HL-60 (cell line): Measurements from ENCODE around the gene AKT1S1.
A peak's percentile ranks its signal among the peaks of the same experiment; 100 is the strongest.

Experiments
- DNase-seq, 2 experiments: peaks; one replicate each; pipeline ENCODE4 v3.0.0-alpha.2; 2010 to 2020; ENCODE audit warnings: low read depth in 1 of 2, low spot score in 1 of 2
- H3K27ac ChIP-seq: fragments of 250-450 bp; sonication (Bioruptor Pico); replicated peaks from 2 replicates; pipeline ENCODE4 v1.5.1; 2020; ENCODE audit warnings: mild to moderate bottlenecking, moderate library complexity
- H3K27me3 ChIP-seq: fragments of 250-450 bp; sonication (Bioruptor Pico); 2 replicates; pipeline ENCODE4 v1.5.1; 2021; ENCODE audit warnings: mild to moderate bottlenecking, moderate library complexity; ENCODE audit not compliant: insufficient read depth, poor library complexity, severe bottlenecking
- H3K4me3 ChIP-seq: replicated peaks from 2 replicates; pipeline ENCODE4 v1.5.1; 2011; ENCODE audit warnings: mild to moderate bottlenecking, control low read depth, low read length; ENCODE audit not compliant: insufficient read depth
- GABPA ChIP-seq: IDR thresholded peaks from 2 replicates; pipeline ENCODE4 v1.6.1; 2012; ENCODE audit warnings: low read depth
- POLR2AphosphoS5 ChIP-seq: IDR thresholded peaks from 2 replicates; pipeline ENCODE4 v1.6.1; 2012; ENCODE audit warnings: low read depth
- SPI1 ChIP-seq: IDR thresholded peaks from 2 replicates; pipeline ENCODE4 v1.6.1; 2012; ENCODE audit warnings: low read depth, mild to moderate bottlenecking, borderline replicate concordance
- TF ChIP-seq, protein P1 (sequence below): IDR thresholded peaks from one replicate; pipeline ENCODE4 v1.5.1; 2011; ENCODE audit warnings: low read length, control low read depth, inconsistent platforms; ENCODE audit not compliant: insufficient read depth
- TF ChIP-seq, protein P2 (sequence below): IDR thresholded peaks from 2 replicates; pipeline ENCODE4 v1.6.1; 2012; ENCODE audit warnings: low read depth; ENCODE audit not compliant: insufficient replicate concordance

AKT1S1 gene

DNA sequence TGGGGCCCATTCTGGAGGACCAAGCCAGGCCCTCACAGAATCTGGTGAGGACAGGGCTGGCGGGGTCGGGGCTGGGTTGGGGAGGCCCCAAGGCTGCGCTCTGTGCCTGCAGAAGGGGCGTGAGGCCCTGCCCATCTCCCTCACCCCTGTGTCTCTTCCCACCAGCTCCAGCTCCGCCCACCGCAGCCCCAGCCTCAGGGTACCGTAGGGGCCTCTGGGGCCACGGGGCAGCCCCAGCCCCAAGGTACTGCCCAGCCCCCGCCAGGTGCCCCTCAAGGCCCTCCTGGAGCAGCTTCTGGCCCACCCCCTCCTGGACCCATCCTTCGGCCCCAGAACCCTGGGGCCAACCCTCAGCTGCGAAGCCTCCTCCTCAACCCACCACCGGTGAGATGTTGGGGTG is 41.6 kb downstream of the AKT1S1 start:
- Histone ChIP-seq H3K27me3 (no peaks in the 10 kb centered on the region), H3K4me3 (no peak overlapping the region), H3K27ac (no peak overlapping the region)
- TF ChIP-seq POLR2AphosphoS5 (no peak), GABPA (no peak), SPI1 (no peak)
- TF ChIP-seq, protein P1, sequence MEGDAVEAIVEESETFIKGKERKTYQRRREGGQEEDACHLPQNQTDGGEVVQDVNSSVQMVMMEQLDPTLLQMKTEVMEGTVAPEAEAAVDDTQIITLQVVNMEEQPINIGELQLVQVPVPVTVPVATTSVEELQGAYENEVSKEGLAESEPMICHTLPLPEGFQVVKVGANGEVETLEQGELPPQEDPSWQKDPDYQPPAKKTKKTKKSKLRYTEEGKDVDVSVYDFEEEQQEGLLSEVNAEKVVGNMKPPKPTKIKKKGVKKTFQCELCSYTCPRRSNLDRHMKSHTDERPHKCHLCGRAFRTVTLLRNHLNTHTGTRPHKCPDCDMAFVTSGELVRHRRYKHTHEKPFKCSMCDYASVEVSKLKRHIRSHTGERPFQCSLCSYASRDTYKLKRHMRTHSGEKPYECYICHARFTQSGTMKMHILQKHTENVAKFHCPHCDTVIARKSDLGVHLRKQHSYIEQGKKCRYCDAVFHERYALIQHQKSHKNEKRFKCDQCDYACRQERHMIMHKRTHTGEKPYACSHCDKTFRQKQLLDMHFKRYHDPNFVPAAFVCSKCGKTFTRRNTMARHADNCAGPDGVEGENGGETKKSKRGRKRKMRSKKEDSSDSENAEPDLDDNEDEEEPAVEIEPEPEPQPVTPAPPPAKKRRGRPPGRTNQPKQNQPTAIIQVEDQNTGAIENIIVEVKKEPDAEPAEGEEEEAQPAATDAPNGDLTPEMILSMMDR: no peak
- TF ChIP-seq, protein P2, sequence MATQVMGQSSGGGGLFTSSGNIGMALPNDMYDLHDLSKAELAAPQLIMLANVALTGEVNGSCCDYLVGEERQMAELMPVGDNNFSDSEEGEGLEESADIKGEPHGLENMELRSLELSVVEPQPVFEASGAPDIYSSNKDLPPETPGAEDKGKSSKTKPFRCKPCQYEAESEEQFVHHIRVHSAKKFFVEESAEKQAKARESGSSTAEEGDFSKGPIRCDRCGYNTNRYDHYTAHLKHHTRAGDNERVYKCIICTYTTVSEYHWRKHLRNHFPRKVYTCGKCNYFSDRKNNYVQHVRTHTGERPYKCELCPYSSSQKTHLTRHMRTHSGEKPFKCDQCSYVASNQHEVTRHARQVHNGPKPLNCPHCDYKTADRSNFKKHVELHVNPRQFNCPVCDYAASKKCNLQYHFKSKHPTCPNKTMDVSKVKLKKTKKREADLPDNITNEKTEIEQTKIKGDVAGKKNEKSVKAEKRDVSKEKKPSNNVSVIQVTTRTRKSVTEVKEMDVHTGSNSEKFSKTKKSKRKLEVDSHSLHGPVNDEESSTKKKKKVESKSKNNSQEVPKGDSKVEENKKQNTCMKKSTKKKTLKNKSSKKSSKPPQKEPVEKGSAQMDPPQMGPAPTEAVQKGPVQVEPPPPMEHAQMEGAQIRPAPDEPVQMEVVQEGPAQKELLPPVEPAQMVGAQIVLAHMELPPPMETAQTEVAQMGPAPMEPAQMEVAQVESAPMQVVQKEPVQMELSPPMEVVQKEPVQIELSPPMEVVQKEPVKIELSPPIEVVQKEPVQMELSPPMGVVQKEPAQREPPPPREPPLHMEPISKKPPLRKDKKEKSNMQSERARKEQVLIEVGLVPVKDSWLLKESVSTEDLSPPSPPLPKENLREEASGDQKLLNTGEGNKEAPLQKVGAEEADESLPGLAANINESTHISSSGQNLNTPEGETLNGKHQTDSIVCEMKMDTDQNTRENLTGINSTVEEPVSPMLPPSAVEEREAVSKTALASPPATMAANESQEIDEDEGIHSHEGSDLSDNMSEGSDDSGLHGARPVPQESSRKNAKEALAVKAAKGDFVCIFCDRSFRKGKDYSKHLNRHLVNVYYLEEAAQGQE: no peak
- no peak for DNase-seq

DNA sequence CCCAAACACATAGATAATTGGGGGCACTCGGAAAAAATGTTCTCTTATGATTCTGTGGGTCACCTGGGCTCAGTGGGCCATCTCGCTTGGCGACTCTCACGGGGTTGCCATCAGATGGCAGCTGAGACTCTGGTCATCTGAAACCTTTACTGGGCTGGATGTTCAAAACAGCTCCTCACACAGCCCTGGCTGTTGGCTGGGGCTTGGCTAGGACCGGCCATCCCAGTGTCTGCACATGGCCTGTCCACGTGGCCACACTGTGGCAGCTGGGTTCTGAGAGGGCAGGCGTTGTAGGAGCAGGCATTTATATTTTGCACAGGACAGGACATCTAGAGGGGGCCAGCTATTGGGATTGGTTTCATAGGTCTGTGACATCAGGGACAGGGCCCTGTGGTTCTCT is 43.6 kb downstream of the AKT1S1 start:
- Histone ChIP-seq H3K27me3 (no peaks in the 10 kb centered on the region), H3K4me3 (no peak overlapping the region), H3K27ac (peak overlapping the region; percentile 81)
- no peak for DNase-seq
- TF ChIP-seq SPI1 (no peak), POLR2AphosphoS5 (no peak), GABPA (no peak)
- TF ChIP-seq, protein P2: no peak
- TF ChIP-seq, protein P1: no peak

DNA sequence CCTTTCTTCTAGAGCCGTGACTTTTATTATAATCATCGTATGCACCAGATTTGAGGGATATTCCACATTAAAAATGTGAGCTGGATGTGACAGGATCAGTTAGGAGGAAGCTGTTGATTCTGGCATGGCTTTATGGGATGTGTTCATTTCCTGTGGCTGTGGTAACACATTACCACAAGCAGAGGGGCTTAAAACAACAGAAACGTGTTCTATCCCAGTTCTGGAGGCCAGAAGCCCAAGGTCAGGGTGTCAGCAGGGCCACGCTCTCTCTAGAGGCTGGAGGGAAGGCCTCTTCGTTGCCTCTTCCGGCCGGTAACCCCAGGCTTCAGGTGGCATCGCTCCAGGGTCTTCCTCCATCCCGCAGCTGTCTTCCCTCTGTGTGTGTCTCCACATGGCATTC is 44.6 kb downstream of the AKT1S1 start:
- peak overlapping the region; percentile 81 for H3K27ac ChIP-seq
- no peaks in the 10 kb centered on the region for H3K27me3 ChIP-seq
- DNase-seq: peak in 1 of 2 experiments; percentile 69
- no peak for TF ChIP-seq GABPA
- TF ChIP-seq SPI1: no peak
- TF ChIP-seq, protein P2: no peak
- TF ChIP-seq POLR2AphosphoS5: no peak
- TF ChIP-seq, protein P1: no peak
- no peak overlapping the region for H3K4me3 ChIP-seq
